Mucosa of descending colon (tissue), 3 donors: Measurements from ENCODE around the gene CAMTA2. TPM values are rescaled to one million over a fixed set of nuclear protein-coding genes. Genes with fewer than 3 reads are reported as not detected.

Experiments
- ATAC-seq: fragments of 200-7000 bp; cut with Tn5 transposase; one replicate; pipeline ENCODE4 v1.9.1; 2020; ENCODE audit warnings: mild to moderate bottlenecking, moderate library complexity
- DNase-seq, 3 donors: peaks; one replicate each; pipeline ENCODE4 v3.0.0-alpha.2; 2020
- H3K36me3 ChIP-seq: fragments of 200-600 bp; one replicate; pipeline ENCODE4 v1.8.0; 2021; ENCODE audit warnings: low read depth, mild to moderate bottlenecking
- H3K4me1 ChIP-seq: fragments of 200-600 bp; one replicate; pipeline ENCODE4 v1.8.0; 2021; ENCODE audit warnings: low read depth, mild to moderate bottlenecking
- H3K4me3 ChIP-seq: fragments of 200-600 bp; one replicate; pipeline ENCODE4 v1.8.0; 2021; ENCODE audit warnings: mild to moderate bottlenecking
- H3K9me3 ChIP-seq: fragments of 200-600 bp; one replicate; pipeline ENCODE4 v1.8.0; 2021; ENCODE audit warnings: mild to moderate bottlenecking
- intact Hi-C, 2 donors: fragments of 100-400 bp; cut with DNase I in 1 of 2; cut with micrococcal nuclease in 1 of 2; formaldehyde crosslinking; loops; one replicate each; pipeline versions ENCODE4 v1.11.0 to v1.11.1; 2022; cut with DNase I, micrococcal nuclease
- long read RNA-seq, 2 donors: library from polyadenylated mRNA; unstranded; transcript quantifications; one replicate each; pipeline ENCODE4 v2.0.0, GENCODE V29; 2019 to 2021
- total RNA-seq, 3 donors: library from RNA; stranded (reverse); fragmentation: NEBNext Ultra II Directional in 2 of 3; extraction: Animal tissue kit (Norgen Biotek cat#: 25700) in 2 of 3; gene quantifications; one replicate each; pipeline versions ENCODE4 v1.2.1 to v1.2.4, GENCODE V29; 2021 to 2023
- TF ChIP-seq, protein P1 (sequence below): fragments of 200-600 bp; IDR thresholded peaks from one replicate; pipeline ENCODE4 v1.8.0; 2022; ENCODE audit warnings: antibody characterized with exemption, mild to moderate bottlenecking
- donor health status: DM: no; HTN: no; CAD: no; lungs with moderate emphysema.
- donor health status: DM: no; HTN: no; CAD: no.
- donor health status: DM: no; HTN: yes; CAD: no.

The CAMTA2 gene, protein sequence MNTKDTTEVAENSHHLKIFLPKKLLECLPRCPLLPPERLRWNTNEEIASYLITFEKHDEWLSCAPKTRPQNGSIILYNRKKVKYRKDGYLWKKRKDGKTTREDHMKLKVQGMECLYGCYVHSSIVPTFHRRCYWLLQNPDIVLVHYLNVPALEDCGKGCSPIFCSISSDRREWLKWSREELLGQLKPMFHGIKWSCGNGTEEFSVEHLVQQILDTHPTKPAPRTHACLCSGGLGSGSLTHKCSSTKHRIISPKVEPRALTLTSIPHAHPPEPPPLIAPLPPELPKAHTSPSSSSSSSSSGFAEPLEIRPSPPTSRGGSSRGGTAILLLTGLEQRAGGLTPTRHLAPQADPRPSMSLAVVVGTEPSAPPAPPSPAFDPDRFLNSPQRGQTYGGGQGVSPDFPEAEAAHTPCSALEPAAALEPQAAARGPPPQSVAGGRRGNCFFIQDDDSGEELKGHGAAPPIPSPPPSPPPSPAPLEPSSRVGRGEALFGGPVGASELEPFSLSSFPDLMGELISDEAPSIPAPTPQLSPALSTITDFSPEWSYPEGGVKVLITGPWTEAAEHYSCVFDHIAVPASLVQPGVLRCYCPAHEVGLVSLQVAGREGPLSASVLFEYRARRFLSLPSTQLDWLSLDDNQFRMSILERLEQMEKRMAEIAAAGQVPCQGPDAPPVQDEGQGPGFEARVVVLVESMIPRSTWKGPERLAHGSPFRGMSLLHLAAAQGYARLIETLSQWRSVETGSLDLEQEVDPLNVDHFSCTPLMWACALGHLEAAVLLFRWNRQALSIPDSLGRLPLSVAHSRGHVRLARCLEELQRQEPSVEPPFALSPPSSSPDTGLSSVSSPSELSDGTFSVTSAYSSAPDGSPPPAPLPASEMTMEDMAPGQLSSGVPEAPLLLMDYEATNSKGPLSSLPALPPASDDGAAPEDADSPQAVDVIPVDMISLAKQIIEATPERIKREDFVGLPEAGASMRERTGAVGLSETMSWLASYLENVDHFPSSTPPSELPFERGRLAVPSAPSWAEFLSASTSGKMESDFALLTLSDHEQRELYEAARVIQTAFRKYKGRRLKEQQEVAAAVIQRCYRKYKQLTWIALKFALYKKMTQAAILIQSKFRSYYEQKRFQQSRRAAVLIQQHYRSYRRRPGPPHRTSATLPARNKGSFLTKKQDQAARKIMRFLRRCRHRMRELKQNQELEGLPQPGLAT
- total RNA-seq, result 10 to 100 TPM; 56.6 to 71.7 (median 57.1) TPM
- long read RNA-seq, donor 1, partial matches to known transcripts, result 34 of 40 reads
- long read RNA-seq, donor 1, other reads (novel, unspliced or antisense), result 6 of 40 reads
- long read RNA-seq, donor 2, partial matches to known transcripts, result 3 of 3 reads
- long read RNA-seq, donor 2, other reads (novel, unspliced or antisense), result 0 of 3 reads

GRCh38 chr17:4986951-4987766 is at the start of gene CAMTA2:
Gene CAMTA2, minus strand, starts transcription at chr17:4987675. Its CDS starts 1,453 bp downstream, at chr17:4986222.
- no peaks in the 10 kb centered on the region for H3K36me3 ChIP-seq
- peaks cover 23% of the 10 kb centered on the region for H3K4me1 ChIP-seq
- ATAC-seq, result peak; percentile 89
- intact Hi-C loops, result loop anchor here in 1 of 2 donors (10.0 kb wide), 1 partner anchor 78 kb away; no protein-coding TSS in a partner anchor
- peak; percentile 94 to 96 (median 94) for DNase-seq
- TF ChIP-seq, protein P1, sequence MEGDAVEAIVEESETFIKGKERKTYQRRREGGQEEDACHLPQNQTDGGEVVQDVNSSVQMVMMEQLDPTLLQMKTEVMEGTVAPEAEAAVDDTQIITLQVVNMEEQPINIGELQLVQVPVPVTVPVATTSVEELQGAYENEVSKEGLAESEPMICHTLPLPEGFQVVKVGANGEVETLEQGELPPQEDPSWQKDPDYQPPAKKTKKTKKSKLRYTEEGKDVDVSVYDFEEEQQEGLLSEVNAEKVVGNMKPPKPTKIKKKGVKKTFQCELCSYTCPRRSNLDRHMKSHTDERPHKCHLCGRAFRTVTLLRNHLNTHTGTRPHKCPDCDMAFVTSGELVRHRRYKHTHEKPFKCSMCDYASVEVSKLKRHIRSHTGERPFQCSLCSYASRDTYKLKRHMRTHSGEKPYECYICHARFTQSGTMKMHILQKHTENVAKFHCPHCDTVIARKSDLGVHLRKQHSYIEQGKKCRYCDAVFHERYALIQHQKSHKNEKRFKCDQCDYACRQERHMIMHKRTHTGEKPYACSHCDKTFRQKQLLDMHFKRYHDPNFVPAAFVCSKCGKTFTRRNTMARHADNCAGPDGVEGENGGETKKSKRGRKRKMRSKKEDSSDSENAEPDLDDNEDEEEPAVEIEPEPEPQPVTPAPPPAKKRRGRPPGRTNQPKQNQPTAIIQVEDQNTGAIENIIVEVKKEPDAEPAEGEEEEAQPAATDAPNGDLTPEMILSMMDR, result peak; percentile 70
- peak within 1 kb of the TSS; percentile 71 for H3K4me3 ChIP-seq
- no peaks in the 10 kb centered on the region for H3K9me3 ChIP-seq

DNA sequence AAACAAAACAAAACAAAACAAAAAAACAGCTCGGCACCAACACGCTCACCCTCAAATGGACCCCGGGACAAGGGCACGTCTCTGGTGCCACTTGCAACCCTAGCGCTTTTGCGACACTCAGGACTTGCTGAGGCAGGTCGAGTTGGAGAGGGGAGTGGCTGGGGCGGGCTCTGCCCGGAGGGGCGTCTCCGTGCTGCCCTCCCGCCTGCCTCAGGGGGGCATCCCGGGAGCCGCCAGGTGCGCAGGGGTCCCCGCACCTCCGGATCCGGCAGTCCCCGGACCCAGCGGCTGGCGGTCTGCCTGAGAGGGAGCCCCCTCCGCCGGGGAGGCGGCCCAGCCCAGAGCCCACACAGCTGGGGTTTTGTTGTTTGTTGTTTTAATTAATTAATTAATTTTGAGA is 47.8 kb upstream of the CAMTA2 start, which contains the start of gene SLC52A1:
TSS of gene SLC52A1 (minus strand) at position 112 of the 400 bp plus-strand sequence. CDS start 820 bp downstream, outside the sequence.
- ATAC-seq, result peak; percentile 67

GRCh38 chr17:5034651-5035050 is 47.2 kb upstream of the CAMTA2 start:
- peaks cover 16% of the 10 kb centered on the region for H3K4me1 ChIP-seq
- DNase-seq (no peak), ATAC-seq (no peak)
- no peak overlapping the region for H3K4me3 ChIP-seq
- H3K9me3 ChIP-seq, result no peaks in the 10 kb centered on the region
- intact Hi-C loops, result no loop called here
- H3K36me3 ChIP-seq, result no peaks in the 10 kb centered on the region
- TF ChIP-seq, protein P1, result no peak

More for the DNA sequence above, 47.8 kb upstream of the CAMTA2 start, which contains the start of gene SLC52A1:
- Histone ChIP-seq H3K4me3 (no peak within 1 kb of the TSS), H3K36me3 (no peaks in the 10 kb centered on the region), H3K4me1 (peaks cover 16% of the 10 kb centered on the region), H3K9me3 (no peaks in the 10 kb centered on the region)
- peak in 2 of 3 donors; percentile 52 to 69 for DNase-seq
- intact Hi-C loops, result no loop called here
- TF ChIP-seq, protein P1, result no peak

- DNase-seq (no peak), ATAC-seq (no peak)
- Histone ChIP-seq H3K36me3 (no peaks in the 10 kb centered on the region), H3K9me3 (no peaks in the 10 kb centered on the region), H3K4me3 (no peak overlapping the region), H3K4me1 (peaks cover 16% of the 10 kb centered on the region)
- intact Hi-C loops, result no loop called here
- TF ChIP-seq, protein P1, result no peak
These were observed 46.6 kb upstream of the CAMTA2 start for GRCh38 chr17:5034063-5034462.
